GM12878 (cell line): ENCODE measurements around the gene TOM1L1.

Source experiments
- BRCA1 ChIP-seq: IDR thresholded peaks from 2 replicates; pipeline ENCODE4 v1.6.1; 2011; ENCODE audit warnings: low read depth, low read length, improper control_type of control experiment
- CTCF ChIP-seq, 3 experiments: IDR thresholded peaks in 2 of 3; conservative IDR thresholded peaks in 1 of 3; 2 replicates each; pipeline ENCODE4 v1.5.1; 2011; ENCODE audit warnings: low read depth in 3 of 3, low read length in 3 of 3, mild to moderate bottlenecking in 3 of 3, control low read depth in 2 of 3, moderate library complexity in 2 of 3, inconsistent platforms in 1 of 3, mixed read lengths in 1 of 3; ENCODE audit not compliant: control insufficient read depth in 2 of 3, insufficient read depth in 1 of 3; ENCODE audit errors: extremely low read depth in 1 of 3
- ELK1 ChIP-seq: IDR thresholded peaks from 2 replicates; pipeline ENCODE4 v1.6.1; 2012; ENCODE audit warnings: low read depth, low read length, improper control_type of control experiment
- MAX ChIP-seq: IDR thresholded peaks from 2 replicates; pipeline ENCODE4 v1.6.1; 2012; ENCODE audit warnings: low read depth, low read length, improper control_type of control experiment
- TAF1 ChIP-seq: IDR thresholded peaks from 2 replicates; pipeline ENCODE4 v1.6.1; 2011; ENCODE audit warnings: mild to moderate bottlenecking, low read depth, low read length, borderline replicate concordance

GRCh38 chr17:54941285-54941684, 40.6 kb downstream of the TOM1L1 start:
- TF ChIP-seq BRCA1 (no peak), CTCF (IDR thresholded peaks at IDR 0.05 in 2 of 3, conservative IDR thresholded peaks at IDR 0.05 in 1 of 3; ENCODE audit: control insufficient read depth in 2 of 3, extremely low read depth in 1 of 3, insufficient read depth in 1 of 3, low read depth in 3 of 3, low read length in 3 of 3) (no peak), TAF1 (no peak), MAX (no peak), ELK1 (no peak)
